Activated CD8-positive, alpha-beta memory T cell treated with anti-CD3 and anti-CD28 coated beads, Interleukin-2, amount 50 U/mL, for 48 hours (primary cell): ENCODE results near the gene MT3.

Experiments
- DNase-seq: peaks from one replicate; pipeline ENCODE4 v3.0.0-alpha.2; 2020

MT3 gene

GRCh38 chr16:56631832-56632155 lies 42.5 kb downstream of the MT3 start:
- no peak for DNase-seq

GRCh38 chr16:56632156-56632847 lies 43.0 kb downstream of the MT3 start, which contains the start of gene MT1M:
MT1M (plus strand) TSS chr16:56632659; CDS start chr16:56632732, 73 bp downstream.
- DNase-seq, result no peak

- DNase-seq, result no peak
Measured at GRCh38 chr16:56632848-56633365, 43.6 kb downstream of the MT3 start.

- no peak for DNase-seq
Measured at GRCh38 chr16:56633535-56633934, 44.2 kb downstream of the MT3 start.

GRCh38 chr16:56634715-56635440 lies 45.5 kb downstream of the MT3 start:
- DNase-seq, result no peak

- no peak for DNase-seq
Measured at GRCh38 chr16:56635441-56635967, 46.2 kb downstream of the MT3 start.

GRCh38 chr16:56636616-56637413 lies 47.5 kb downstream of the MT3 start:
- no peak for DNase-seq

- no peak for DNase-seq
Measured at GRCh38 chr16:56637814-56638750, 48.8 kb downstream of the MT3 start, which contains the start of gene MT1A. MT1A (plus strand) TSS chr16:56638666; CDS start chr16:56638739, 73 bp downstream.

- no peak for DNase-seq
Measured at GRCh38 chr16:56639045-56639444, 49.7 kb downstream of the MT3 start.

GRCh38 chr16:56640076-56640475 lies 50.7 kb downstream of the MT3 start:
- no peak for DNase-seq
